Measurements from ENCODE around the gene PCP2.

GRCh38 chr19:7643031-7643415 lies 9.5 kb upstream of the PCP2 start:
- no peak for TF ChIP-seq CTCF (IDR thresholded peaks at IDR 0.05)
- no peak for TF ChIP-seq EP300 (IDR thresholded peaks at IDR 0.05)

Data from suprapubic skin (tissue), 3 donors.